Ovary (tissue), 9 donors: ENCODE results near the gene ADGRD1. TPM values are rescaled to one million over a fixed set of nuclear protein-coding genes. Genes with fewer than 3 reads are reported as not detected.

Experiments used
- DNase-seq, 5 donors: peaks; one replicate each; pipeline ENCODE4 v3.0.0-alpha.2; 2019 to 2020
- H3K27ac ChIP-seq, 2 donors: fragments of 200-600 bp; one replicate each; pipeline versions ENCODE4 v1.5.1 to v1.8.0; 2019 to 2022
- H3K27me3 ChIP-seq: fragments of 200-600 bp; one replicate; pipeline ENCODE4 v1.8.0; 2022
- H3K36me3 ChIP-seq: fragments of 200-600 bp; sonication (generic); one replicate; pipeline ENCODE4 v1.5.1; 2019
- H3K4me1 ChIP-seq: one replicate; pipeline ENCODE4 v1.8.1; 2013; ENCODE audit warnings: mild to moderate bottlenecking, moderate library complexity; ENCODE audit not compliant: insufficient read depth
- H3K4me3 ChIP-seq: fragments of 200-600 bp; sonication (generic); one replicate; pipeline ENCODE4 v1.5.1; 2017
- H3K9me3 ChIP-seq, 2 donors: fragments of 200-600 bp in 1 of 2; sonication (generic) in 1 of 2; one replicate each; pipeline versions ENCODE4 v1.5.1 to v1.8.1; 2013 to 2019; ENCODE audit warnings: mild to moderate bottlenecking in 1 of 2, moderate library complexity in 1 of 2
- CTCF ChIP-seq, 3 donors: fragments of 450-650 bp in 2 of 3; fragments of 200-600 bp in 1 of 3; IDR thresholded peaks; one replicate each; pipeline versions ENCODE4 v1.5.1 to v1.8.0; 2016 to 2022; ENCODE audit warnings: antibody characterized with exemption in 3 of 3, mild to moderate bottlenecking in 1 of 3
- EP300 ChIP-seq: sonication (generic); formaldehyde crosslinking; IDR thresholded peaks from one replicate; pipeline ENCODE4 v1.6.1; 2017; ENCODE audit warnings: antibody characterized with exemption
- POLR2A ChIP-seq: fragments of 450-650 bp; IDR thresholded peaks from one replicate; pipeline ENCODE4 v1.6.1; 2017; ENCODE audit warnings: antibody characterized with exemption, mild to moderate bottlenecking, moderate library complexity
- WGBS, 3 donors: extraction: QIAGEN DNeasy Blood & Tissue Kit in 1 of 3; methylation state at CpG; one replicate each; pipeline versions ENCODE4 v1.1.5 to v1.1.7; 2013 to 2017; 5-methylcytosine and 5-hydroxymethylcytosine counted together
- intact Hi-C, 4 donors: fragments of 100-400 bp; cut with DNase I; formaldehyde crosslinking; loops; one replicate each; pipeline versions ENCODE4 v1.11.0 to v1.15.1; 2022 to 2023
- polyA plus RNA-seq, 2 donors: library from polyadenylated mRNA; stranded (reverse); fragments of 200-250 nt in 1 of 2; fragments of 350-450 nt in 1 of 2; fragmentation: Illumina TruSeq in 1 of 2; extraction: RNeasy Lipid Tissue Mini Kit (QIAGEN cat#74804) in 1 of 2; gene quantifications; one replicate each; pipeline ENCODE4 v1.2.3, GENCODE V29; 2013 to 2014
- total RNA-seq, 7 donors: library from RNA; depleted of rRNA in 2 of 7; stranded (reverse); fragments of >200 nt in 2 of 7; fragmentation: NEBNext Ultra II Directional in 3 of 7; extraction: Animal tissue kit (Norgen Biotek cat#: 25700) in 3 of 7; gene quantifications; one replicate each; pipeline versions ENCODE4 v1.1.0 to v1.2.4, GENCODE V29; 2016 to 2023
- donor health status: DM: no; HTN: no; CAD: no; lungs with moderate emphysema.
- donor health status: DM: no; HTN: no; CAD: no.
- donor health status: Bipolar disorder and iron deficiency.
- donor health status: DM: yes; HTN: yes; CAD: no.
- donor health status: DM: no; HTN: no; CAD: no.
- donor health status: DM: yes; HTN: yes; CAD: no.

The ADGRD1 gene
- total and polyA plus RNA-seq, 9 donors, result 7.6 to 75.3 (median 25.9) TPM

GRCh38 chr12:130981911-130982310 is 28.2 kb downstream of the ADGRD1 start:
- no peaks in the 10 kb centered on the region for H3K9me3 ChIP-seq
- H3K36me3 ChIP-seq, result no peaks in the 10 kb centered on the region
- no peaks in the 10 kb centered on the region for H3K27me3 ChIP-seq
- intact Hi-C loops, result no loop called here
- H3K27ac ChIP-seq, result no peak overlapping the region
- WGBS, 3 donors, result 90 to 95% (median 91%) methylated on average over 12 of the region's 12 CpGs
- no peak overlapping the region for H3K4me3 ChIP-seq
- no peak for DNase-seq
- peaks cover 3% of the 10 kb centered on the region for H3K4me1 ChIP-seq
- no peak for TF ChIP-seq POLR2A
- TF ChIP-seq EP300, result no peak
- TF ChIP-seq CTCF (IDR thresholded peaks at IDR 0.05), result no peak

GRCh38 chr12:130982565-130983225 is 29.0 kb downstream of the ADGRD1 start:
- H3K27ac ChIP-seq, result no peak overlapping the region
- no peak for DNase-seq
- 74 to 84% (median 77%) methylated on average over 11 of the region's 11 CpGs for WGBS, 3 donors
- H3K4me3 ChIP-seq, result no peak overlapping the region
- H3K36me3 ChIP-seq, result no peaks in the 10 kb centered on the region
- H3K9me3 ChIP-seq, result no peaks in the 10 kb centered on the region
- H3K27me3 ChIP-seq, result no peaks in the 10 kb centered on the region
- intact Hi-C loops, result no loop called here
- H3K4me1 ChIP-seq, result peaks cover 3% of the 10 kb centered on the region
- TF ChIP-seq CTCF (IDR thresholded peaks at IDR 0.05) (no peak), POLR2A (no peak), EP300 (no peak)

- Histone ChIP-seq H3K27me3 (no peaks in the 10 kb centered on the region), H3K27ac (no peak overlapping the region), H3K4me3 (no peak overlapping the region), H3K36me3 (no peaks in the 10 kb centered on the region), H3K9me3 (no peaks in the 10 kb centered on the region), H3K4me1 (peaks cover 3% of the 10 kb centered on the region)
- TF ChIP-seq POLR2A (no peak), EP300 (no peak), CTCF (IDR thresholded peaks at IDR 0.05) (no peak)
- 40 to 53% (median 43%) methylated on average over 7 of the region's 7 CpGs for WGBS, 3 donors
- DNase-seq, result no peak
- intact Hi-C loops, result no loop called here
Measured at GRCh38 chr12:130983328-130984017, 29.8 kb downstream of the ADGRD1 start.

- no peak for TF ChIP-seq CTCF (IDR thresholded peaks at IDR 0.05)
- no peak for TF ChIP-seq EP300
- no peak for TF ChIP-seq POLR2A
- Histone ChIP-seq H3K27ac (no peak overlapping the region), H3K4me1 (peaks cover 3% of the 10 kb centered on the region), H3K4me3 (no peak overlapping the region), H3K36me3 (no peaks in the 10 kb centered on the region), H3K27me3 (no peaks in the 10 kb centered on the region), H3K9me3 (no peaks in the 10 kb centered on the region)
- no peak for DNase-seq
- 92 to 95% (median 93%) methylated on average over 12 of the region's 12 CpGs for WGBS, 3 donors
- intact Hi-C loops, result no loop called here
Measured at GRCh38 chr12:130984183-130985058, 30.7 kb downstream of the ADGRD1 start.
